NCI-H69 (cell line): ENCODE measurements around the gene FAM221B.

Experiments used
- DNase-seq: peaks from one replicate; lab custom pipeline; 2025; lab: John Stamatoyannopoulos, UW

The FAM221B gene

DNA sequence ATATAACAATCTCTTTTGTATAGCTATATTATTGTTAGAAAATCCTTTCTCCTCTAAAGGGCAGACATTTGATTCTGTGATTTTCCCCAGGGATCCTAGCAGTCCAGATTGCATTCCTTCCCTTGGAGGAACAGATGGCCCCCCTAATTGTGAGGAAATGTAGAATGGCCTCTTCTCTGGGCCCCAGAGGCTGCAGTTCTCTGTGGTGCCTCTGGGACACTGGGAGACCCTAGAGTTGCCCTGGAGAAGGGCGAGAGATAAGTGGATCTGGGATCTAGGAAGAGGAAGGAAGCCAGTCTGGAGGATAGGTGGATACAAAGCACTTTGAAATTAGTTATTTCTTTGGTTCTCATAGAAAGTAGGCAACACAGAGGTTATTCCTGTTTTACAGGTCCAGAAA is 11.8 kb downstream of the FAM221B start:
- DNase-seq, result peak; percentile 72

DNA sequence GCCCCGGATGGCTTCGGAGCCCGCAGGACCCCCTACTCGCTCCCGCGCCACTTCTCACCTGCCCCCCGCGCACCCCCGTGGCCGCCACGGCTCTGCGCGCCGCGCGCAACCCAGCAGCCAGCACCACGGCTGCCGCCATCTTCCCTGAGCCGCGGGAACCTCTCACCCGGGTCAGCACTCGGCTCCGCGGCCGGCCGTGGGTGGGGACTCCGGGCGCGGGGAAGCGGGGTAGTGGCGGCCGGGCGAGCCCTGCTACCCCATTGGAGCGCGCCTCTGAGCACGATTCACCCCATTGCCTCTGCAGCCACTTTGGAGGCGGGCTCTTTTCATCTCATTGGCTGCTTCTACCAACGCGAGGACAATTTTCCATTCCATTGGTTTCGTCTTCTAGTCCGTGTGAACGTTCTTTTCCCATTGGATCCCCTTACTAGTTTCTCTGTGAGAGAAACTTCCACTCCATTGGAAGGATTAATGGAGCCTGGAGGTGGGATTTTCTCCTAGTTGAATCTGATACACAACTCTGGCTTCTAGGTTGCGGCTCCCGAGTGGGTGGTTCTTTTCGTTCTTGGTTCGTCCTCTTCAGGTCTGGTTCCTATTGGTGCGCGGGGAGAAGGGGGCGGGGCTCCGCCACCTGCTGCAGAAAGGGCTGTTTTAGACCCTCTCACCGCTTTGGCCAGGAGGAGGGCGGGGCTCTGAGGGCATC is 13.5 kb downstream of the FAM221B start, which contains the start of gene HINT2:
Gene HINT2, minus strand, starts transcription at position 202 of the 703 bp plus-strand sequence. Its CDS starts 63 bp downstream, at position 139.
- DNase-seq, result peak; percentile 99

DNA sequence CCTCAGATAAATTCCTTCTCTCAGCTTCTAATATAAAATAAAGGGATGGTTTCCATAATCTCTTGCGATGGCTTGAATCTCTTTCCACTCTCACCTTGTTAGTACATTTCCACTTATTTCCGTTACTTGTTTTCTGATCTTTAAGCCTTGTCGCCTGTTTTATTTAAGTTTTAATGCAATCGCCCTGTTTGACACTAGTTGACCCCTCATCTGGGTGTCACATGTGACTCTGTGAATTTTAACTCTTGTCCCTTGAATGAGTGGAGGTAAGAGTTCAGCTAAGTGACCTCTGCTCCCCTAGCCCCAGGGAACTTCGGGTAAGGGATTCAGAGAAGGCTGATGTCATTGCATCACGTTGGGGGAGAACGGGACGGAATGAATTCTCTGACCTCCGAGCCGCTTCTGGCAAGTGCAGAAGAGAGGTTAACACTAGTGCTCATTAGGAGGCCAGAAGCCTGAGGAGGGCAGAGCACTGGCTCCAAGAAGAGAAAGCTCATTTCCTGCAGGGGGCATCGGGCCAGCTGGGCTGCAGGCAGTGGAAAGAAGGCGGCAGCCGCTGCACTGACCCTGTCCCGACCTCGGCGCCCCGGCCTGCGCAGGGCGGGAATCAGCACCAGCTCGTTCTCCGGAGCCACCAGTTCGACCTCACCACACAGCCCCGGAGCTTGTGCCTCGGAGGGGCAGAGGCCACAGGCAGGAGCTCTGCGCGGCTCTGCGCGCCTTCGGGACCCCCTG is 14.3 kb downstream of the FAM221B start:
- DNase-seq, result peak; percentile 73

DNA sequence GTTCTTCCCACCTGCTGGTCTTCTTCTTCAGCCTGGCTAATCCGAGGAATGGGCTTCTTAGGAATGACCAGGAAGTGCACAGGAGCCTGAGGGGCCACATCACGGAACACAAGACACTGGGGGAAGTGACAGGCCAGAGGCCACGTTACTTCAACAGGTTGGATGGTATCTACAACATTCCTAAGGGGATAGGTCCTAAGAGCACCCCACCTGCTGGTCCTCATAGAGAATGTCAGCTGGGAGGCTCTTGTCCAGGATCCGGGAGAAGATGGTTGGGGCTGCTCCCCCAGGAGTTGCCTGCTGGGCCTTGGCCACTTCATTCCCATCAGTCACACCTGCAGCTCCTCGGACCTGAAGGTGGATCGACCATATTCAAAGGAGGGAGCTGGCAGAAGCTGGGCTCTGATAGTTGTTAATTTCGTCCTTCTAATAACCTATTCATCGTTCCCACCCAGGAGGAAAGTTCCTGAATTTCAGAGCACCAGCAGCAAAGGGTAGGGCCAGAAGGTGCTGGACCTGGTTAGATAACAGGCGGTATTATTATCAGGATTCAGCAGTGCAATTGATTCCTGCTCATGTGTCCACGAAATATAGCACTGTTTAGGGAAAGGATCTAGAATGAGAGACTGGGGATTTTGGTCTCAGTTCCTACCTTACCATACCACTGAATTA is 15.0 kb downstream of the FAM221B start:
- DNase-seq, result peak; percentile 51

DNA sequence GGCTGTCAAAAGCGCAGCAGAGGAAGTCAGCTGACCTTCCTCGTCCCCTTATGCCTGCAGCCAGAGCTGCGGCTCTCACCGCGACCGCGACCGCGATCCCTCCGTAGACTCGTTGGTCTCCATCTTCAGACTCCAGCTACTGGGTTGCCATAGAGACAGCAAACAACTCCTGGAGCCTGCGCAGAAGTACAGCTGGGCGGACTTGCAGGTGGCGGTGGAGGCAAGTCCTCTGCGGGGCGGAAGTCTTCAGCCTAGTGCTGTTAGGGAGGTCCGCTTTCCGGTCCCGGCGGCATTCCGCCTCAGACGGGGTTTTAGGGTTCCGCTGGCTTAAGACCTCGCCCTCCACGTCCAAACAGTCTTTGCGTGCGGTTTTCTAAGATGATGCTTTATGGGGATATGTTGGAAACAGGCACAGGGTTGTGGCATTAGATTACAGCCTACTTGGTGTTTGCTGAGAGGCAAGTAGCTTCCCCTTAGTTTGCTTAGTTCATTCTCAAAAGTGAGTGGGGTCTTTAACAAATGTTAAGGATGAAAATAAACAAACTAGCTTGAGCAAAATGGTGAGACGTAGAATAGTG is 16.4 kb downstream of the FAM221B start, which contains the start of gene SPAG8:
Gene SPAG8, minus strand, starts transcription at position 238 of the 578 bp plus-strand sequence. Its CDS starts 115 bp downstream, at position 123.
- peak; percentile 98 for DNase-seq

DNA sequence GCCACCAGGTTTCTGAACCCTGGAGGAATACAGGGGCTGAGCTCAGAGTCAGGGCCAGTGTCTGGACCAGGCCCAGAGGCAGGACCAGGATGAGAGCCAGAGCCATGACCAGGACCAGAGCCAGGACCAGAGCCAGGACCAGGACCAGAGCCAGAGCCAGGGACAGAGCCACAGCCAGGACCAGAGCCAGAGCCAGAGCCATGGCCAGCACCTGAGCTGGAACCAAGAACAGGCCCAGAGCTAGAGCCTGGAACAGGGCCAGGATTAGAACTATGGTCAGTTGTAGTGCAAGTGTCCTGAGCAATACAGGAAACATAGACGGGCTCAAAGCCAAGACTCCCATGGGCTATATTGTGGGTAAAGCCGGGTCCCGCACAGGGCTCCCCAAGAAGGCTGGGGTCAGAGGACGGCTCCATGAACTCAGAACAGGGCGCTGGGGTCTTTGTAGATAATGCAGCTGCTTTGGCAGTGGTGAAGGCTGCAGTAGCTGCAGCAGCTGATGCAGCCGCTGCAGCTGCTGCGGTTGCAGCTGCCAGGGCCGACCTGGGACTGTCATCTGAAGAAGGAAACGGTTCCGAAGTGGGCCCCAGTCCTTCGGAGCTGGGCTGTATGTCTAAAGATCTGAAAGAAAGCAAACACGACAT is 17.0 kb downstream of the FAM221B start:
- peak; percentile 20 for DNase-seq

DNA sequence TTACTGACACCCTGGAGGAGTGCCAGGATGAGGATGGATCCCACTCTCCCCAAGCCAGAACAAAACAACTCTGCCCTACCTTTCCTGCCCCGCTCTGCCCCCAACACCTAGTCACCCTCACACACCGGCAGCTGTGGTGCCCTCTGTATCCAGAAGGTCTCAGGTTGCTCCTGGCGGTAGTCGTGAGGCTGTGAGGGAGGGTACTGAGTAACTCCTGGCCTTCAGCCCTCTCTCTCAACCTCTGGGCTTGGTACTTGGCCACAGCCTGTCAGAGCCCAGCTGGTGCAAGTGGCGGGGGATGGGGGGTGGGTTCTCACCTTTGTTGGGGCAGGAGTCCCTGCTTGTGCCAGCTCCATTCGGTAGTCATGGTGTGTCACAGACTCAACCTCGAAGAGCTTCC is 18.4 kb downstream of the FAM221B start:
- no peak for DNase-seq

DNA sequence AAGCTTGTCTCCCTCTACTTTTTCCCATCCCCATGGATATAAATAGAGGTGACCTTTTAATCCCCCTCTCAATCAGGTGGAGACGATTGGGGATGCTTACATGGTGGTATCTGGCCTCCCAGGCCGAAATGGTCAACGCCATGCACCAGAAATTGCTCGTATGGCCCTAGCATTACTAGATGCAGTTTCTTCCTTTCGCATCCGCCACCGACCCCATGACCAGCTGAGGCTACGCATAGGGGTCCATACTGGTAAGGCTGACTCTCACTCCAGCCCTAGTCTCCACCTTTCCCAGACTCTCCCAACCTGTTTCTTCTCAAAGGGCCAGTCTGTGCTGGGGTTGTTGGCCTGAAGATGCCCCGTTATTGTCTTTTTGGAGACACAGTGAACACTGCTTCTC is 20.1 kb downstream of the FAM221B start:
- DNase-seq, result no peak

DNA sequence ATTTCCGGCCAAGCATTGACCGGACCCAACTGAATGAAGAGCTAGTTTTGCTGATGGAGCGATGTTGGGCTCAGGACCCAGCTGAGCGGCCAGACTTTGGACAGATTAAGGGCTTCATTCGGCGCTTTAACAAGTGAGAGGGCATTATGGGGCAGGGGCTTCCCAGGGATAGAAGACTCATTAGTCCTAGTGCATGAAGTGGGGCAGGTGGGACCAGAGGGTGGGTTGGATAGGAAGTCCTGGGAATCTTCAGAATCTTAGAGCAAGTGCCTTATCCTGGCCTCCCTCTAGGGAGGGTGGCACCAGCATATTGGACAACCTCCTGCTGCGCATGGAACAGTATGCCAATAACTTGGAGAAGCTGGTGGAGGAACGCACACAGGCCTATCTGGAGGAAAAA is 22.4 kb downstream of the FAM221B start:
- DNase-seq, result no peak

DNA sequence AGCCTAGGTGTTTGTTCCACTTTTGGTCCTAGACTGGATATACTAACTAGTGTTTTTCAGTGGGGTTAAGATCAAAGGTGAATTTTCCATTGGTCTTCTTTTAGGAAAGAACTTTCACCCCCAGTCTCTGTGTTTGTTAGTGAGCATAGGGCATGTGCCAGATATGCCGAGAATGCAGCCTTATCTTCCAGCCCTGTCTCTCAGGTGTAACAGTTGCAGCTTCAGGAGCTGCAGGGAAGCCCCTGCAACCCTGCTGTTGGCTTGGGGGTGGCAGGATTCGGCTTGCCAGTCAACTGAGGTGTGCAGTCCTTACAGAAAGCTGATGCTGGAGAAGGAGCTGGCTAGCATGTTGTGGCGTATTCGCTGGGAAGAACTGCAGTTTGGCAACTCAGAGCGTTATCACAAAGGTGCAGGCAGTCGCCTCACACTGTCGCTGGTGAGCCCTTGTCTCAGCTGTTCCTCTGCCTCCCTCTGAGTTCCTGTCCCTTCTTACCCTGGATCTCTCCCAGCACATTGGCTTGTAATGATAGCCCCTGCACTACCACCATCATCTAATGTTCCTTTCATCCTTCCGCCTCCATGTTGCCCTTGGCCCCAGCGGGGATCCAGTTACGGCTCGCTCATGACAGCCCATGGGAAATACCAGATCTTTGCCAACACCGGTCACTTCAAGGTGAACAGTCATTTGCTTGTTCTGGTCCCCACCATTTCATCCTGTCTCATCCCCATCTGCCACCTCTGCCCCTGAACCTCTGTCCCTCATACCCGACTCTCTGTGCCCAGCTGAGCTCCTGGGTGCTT is 27.0 kb downstream of the FAM221B start:
- no peak for DNase-seq

DNA sequence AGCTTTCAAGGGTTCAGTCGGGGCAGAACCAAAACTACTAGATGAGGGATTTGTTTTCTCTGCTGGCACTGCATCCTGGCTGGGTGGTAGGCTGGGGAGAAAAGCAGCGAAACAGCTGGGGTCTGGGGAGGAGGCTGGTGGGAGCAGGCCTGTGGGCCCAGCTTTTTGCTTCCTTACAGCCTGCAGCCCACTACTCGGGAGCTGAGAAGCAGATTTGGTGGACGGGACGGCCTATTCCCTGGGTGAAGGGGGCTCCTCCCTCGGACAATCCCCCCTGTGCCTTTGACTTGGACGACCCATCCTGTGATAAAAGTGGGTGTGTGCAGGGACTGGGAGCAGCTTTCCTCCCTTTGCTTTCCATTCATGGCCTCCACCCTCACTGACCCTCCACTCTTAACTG is 28.0 kb downstream of the FAM221B start:
- no peak for DNase-seq

DNA sequence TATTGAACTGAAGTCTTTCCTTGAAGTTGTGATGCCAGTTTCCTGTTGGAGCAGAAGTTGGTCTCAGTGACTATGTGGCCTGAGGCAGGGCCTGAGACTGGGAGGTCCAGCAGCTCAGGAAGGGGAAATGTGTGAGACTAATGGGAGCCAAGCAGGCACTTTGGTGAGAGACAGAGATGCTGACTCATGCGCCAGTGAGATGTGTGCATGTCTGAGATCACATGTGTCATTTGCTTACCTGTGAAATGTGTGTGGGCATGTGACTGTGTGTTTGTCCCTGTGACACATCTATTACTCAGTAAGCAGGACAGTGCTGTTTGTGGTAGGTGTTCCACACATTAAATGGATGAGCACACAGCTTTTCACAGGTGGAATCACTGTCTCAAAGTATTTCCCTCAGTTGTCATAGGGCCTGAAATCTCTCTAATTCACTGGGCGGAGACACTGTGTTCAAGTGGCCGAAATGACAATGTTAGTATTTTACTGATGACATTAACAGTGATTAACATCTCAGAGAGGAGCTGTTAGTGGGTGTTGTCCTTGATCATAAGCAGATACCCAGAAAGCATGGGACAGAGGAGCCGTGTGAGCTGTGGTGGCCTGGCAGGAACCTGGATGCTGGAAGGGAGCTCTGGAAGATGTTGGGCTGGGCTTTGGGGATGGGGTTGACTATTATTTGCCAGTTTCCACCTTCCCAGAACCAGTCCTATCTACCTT is 29.7 kb downstream of the FAM221B start:
- peak; percentile 8 for DNase-seq

DNA sequence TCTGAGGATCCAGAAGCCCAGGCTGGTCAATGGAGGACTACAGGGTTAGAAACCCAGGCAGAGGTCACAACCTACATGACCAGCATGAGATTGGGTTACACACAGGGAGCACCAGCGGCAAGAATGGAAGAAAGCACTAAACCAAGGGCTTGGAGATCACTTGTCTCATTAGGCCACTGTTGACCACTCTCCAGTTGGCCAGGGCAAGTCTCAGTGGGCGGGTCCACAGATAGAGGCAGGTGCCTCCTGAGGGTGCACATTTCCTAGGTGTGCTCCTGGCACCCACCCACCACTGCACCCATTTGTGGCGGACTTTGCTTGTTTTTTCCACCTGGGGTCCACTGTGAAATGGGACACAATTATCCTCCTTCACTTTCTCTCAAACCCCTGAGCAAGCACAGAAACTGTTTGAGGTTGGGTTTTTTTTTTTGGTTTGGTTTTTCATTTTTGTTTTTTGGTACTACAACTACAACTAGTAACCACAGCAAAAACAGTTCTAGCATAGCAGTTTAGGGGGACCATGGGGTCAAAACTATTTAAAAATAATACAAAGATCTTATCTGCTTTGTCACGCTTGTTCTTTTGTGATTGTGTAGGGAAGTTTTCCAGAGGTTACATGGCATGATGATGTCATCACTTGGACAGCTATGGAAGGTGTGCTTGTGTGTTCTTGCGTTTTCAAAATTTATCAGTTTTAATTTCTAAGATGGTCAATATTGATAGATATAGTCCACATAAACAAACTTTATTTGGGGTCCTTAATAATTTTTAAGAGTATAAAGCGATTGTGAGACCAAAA is 31.0 kb downstream of the FAM221B start:
- DNase-seq, result no peak

DNA sequence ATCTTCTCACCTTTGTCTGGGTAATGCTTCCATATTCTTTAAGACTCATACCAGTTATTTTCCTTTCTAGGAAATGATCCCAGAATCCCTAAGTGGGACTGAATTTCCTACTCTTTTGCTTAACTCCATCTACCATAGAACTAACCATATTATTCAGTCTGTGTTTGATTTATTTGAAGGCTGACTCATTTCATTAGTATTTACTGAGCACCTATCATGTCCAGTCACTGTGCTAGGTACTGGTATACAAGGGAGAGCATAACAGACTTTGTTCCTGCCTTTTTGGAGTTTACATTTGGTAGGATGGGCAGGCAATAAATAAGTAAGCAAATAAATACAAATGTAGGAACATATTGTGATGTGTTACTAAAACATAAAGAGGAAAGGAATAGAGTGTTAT is 32.8 kb downstream of the FAM221B start:
- DNase-seq, result no peak

DNA sequence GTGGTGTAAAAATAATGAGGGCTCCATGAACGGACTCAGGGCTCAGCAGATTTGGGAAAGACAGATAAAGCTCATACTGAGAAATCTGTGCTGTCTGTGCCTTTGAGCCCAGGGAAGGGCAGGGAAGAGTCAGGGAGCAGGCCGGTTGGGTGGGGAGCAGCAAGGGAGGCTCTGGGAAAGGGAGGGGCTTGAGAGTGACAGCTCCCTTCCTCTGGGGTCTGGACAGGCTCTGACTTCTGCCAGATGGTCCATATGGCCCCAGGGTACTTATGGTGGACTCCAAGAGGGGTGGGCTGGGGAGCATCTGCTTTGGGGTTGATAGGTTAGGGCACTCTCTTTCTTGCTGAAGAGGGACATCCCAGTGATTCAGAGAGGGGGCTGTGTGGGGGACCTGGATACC is 35.1 kb downstream of the FAM221B start:
- peak; percentile 14 for DNase-seq

DNA sequence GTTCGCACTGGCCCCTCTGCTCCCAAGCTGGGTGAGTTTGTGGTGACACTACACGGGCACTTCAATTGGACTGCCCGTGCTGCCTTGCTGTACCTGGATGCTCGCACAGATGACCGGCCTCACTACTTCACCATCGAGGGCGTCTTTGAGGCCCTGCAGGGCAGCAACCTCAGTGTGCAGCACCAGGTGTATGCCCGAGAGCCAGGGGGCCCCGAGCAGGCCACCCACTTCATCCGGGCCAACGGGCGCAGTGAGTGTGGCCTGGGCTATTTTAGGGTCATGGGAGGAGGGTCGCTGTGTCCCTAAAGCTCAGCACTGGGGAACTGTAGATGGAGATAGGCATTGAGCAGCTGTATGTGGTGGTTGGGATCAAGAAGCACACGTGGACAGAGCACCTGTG is 35.7 kb downstream of the FAM221B start:
- DNase-seq, result no peak

DNA sequence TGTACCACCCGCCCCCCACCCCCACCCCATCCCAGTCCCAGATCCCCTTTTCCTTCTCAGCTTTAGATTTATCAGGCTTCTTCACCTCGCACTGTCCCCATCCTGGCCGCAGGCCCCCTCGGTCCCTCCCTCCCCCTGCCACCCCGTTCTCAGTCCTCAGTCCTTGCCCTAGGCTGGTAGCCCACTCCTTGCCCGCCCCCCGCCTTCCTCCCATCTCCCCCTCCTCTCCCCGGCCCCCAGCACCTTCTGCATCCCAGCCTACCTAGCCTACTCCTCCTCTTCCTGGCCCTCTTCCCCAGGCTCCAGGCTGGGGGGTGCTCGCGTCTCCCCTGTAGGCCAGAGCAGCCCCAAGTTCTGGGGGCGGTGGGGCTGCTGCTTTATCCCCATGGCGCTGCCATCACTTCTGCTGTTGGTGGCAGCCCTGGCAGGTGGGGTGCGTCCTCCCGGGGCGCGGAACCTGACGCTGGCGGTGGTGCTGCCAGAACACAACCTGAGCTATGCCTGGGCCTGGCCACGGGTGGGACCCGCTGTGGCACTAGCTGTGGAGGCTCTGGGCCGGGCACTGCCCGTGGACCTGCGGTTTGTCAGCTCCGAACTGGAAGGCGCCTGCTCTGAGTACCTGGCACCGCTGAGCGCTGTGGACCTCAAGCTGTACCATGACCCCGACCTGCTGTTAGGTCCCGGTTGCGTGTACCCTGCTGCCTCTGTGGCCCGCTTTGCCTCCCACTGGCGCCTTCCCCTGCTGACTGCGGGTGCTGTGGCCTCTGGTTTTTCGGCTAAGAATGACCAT is 36.3 kb downstream of the FAM221B start:
- no peak for DNase-seq

DNA sequence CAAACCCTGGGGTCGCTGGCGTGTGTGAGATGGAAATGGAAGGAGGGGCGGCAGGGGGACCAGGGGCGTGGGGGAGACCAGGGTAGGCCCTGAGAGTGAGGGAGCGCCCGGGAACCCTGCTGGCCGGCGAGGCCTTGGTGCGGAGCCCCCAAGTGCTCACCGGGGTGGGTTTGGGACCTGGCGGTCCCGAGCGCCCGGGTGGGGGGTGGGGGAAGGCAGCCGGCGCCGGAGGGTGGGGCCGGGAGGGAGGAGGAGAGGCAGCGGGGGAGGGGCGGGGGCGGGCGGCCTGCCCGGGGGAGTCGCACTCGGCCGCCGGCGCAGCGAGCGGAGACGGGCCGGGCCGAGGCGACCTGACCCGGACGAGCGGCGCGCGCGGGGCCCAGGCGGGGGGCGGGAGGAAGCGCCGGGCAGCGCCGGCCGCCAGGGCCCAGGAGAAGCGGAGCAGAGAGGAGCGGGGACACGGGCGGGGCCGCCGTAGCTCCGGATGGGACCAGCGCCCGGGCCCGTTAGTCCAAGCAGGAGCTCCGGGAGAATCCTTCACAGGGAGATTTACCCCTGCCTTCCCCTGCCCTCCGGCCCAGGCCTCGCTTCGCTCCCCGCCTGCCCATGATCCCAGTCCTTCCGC is 37.1 kb downstream of the FAM221B start, which contains the start of gene NPR2:
Gene NPR2, plus strand, starts transcription at position 295 of the 625 bp plus-strand sequence. CDS start 818 bp downstream, outside the sequence.
- DNase-seq, result no peak
